ENCODE measurements around the gene PIM1. TPM values are rescaled to one million over a fixed set of nuclear protein-coding genes. Genes with fewer than 3 reads are reported as not detected.

The PIM1 gene
- total RNA-seq, 1 experiment from 2014 or later = 47.5 TPM

DNA sequence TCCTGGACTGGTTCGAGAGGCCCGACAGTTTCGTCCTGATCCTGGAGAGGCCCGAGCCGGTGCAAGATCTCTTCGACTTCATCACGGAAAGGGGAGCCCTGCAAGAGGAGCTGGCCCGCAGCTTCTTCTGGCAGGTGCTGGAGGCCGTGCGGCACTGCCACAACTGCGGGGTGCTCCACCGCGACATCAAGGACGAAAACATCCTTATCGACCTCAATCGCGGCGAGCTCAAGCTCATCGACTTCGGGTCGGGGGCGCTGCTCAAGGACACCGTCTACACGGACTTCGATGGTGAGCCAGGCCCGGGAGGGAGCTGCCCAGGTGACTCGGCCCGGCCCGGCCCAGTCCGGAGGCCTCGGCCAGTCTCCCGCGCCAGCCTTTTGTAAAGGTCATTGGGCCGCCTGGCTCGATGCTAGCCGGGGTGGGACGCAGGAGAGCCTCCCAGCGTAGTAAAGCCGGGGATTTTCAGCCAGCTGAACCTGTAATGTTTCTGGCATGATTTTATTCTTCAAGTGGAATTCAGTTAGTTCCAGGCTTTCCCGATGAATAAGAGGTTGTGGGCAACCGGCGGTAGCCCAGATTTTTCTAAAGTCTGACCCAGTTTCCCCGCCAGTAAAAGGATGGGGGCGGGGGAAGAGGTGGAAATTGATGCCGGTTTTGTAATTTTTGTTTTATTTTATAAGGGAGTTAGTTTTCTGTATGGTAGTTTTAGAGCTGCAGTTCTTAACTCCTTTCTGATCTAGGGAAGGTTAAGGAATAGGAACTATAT lies 1.4 kb downstream of the PIM1 start:
- H3T11ph ChIP-seq (ENCODE audit: low read length) = no peak overlapping the region
- peak overlapping the region; percentile 96 for H3K9ac ChIP-seq (ENCODE audit: extremely low read depth, insufficient read length, low read length)
- no peak overlapping the region for H2BK15ac ChIP-seq (ENCODE audit: low read depth, low read length)
- no peak overlapping the region for H3K56ac ChIP-seq (ENCODE audit: insufficient read length, low read depth, low read length)
- no peak overlapping the region for H3K27ac ChIP-seq (ENCODE audit: insufficient read length, low read depth, low read length)
- H2BK120ac ChIP-seq (ENCODE audit: low read depth, low read length, poor library complexity, severe bottlenecking) = no peak overlapping the region
- H4K20me1 ChIP-seq (ENCODE audit: control insufficient read depth, insufficient read depth, insufficient read length) = no peaks in the 10 kb centered on the region
- H3K79me1 ChIP-seq (ENCODE audit: insufficient read depth, low read depth, low read length, poor library complexity, severe bottlenecking) = peaks cover 5% of the 10 kb centered on the region
- H2BK12ac ChIP-seq (ENCODE audit: insufficient read length, low read depth, low read length) = no peak overlapping the region
- DNase-seq = peak; percentile 47
- H2AK5ac ChIP-seq (ENCODE audit: insufficient read length, low read length) = no peak overlapping the region
- Mint-ChIP-seq H3K27ac (peak overlapping the region; percentile 80 to 96 (median 93)), H3K4me1 (peaks cover 33 to 50% of the 10 kb centered on the region in 2 experiments), H3K36me3 (ENCODE audit: insufficient read depth in 1 of 3, low read depth in 3 of 3) (peaks cover 40 to 52% (median 40%) of the 10 kb centered on the region in 3 experiments), H3K9me3 (no peaks in the 10 kb centered on the region; a peak in 2 of 5 replicates), H3K27me3 (ENCODE audit: low read depth) (no peaks in the 10 kb centered on the region; the same call in 1 of the 2 replicates), H3K4me3 (peak overlapping the region; percentile 82 to 86)
- no peak overlapping the region for H4K8ac ChIP-seq (replicated peaks; ENCODE audit: insufficient read length, low read depth, low read length)
- no peak overlapping the region for H3K23ac ChIP-seq (ENCODE audit: insufficient read length, low read depth, low read length)
- H4K91ac ChIP-seq (ENCODE audit: insufficient read length, low read depth, low read length) = peak overlapping the region; percentile 78
- H2BK5ac ChIP-seq (ENCODE audit: insufficient read length, low read length) = no peak overlapping the region
- H3K4ac ChIP-seq (ENCODE audit: low read depth, low read length) = no peak overlapping the region
- no peak overlapping the region for H4K5ac ChIP-seq (ENCODE audit: insufficient read length, low read depth, low read length)
- no peaks in the 10 kb centered on the region for H3K27me3 ChIP-seq (ENCODE audit: insufficient read depth, low read length)
- WGBS (ENCODE audit: extremely low coverage, insufficient read length, low lambda C conversion rate) = no CpG with 5 or more reads among the region's 45 CpGs
- peak overlapping the region; percentile 74 for H3K4me2 ChIP-seq (ENCODE audit: insufficient read depth, insufficient read length, low read length)
- H3K23me2 ChIP-seq (ENCODE audit: insufficient read length, low read depth, low read length, poor library complexity, severe bottlenecking) = peaks cover 17% of the 10 kb centered on the region
- H3K4me1 ChIP-seq (ENCODE audit: insufficient read depth, low read length) = peaks cover 3% of the 10 kb centered on the region; the same call in 1 of the 2 replicates
- TF ChIP-seq CTCF (conservative IDR thresholded peaks at IDR 0.05) = no peak
- peaks cover 14% of the 10 kb centered on the region; the same call in 1 of the 2 replicates for H3K79me2 ChIP-seq (ENCODE audit: insufficient read depth, low read length)
- peak overlapping the region; percentile 77; the same call in 1 of the 2 replicates for H3K14ac ChIP-seq (ENCODE audit: insufficient read depth, low read length)
- H2BK20ac ChIP-seq (ENCODE audit: low read depth, low read length, poor library complexity, severe bottlenecking) = no peak overlapping the region
- no peaks in the 10 kb centered on the region for H3K9me3 ChIP-seq (ENCODE audit: control insufficient read depth, low read depth, low read length)
- H2AFZ ChIP-seq (ENCODE audit: low read length) = no peak overlapping the region
- H3K18ac ChIP-seq (ENCODE audit: insufficient read length, low read depth, low read length) = peak overlapping the region; percentile 21
